DOHH2 (cell line): ENCODE results near the gene TEX2.

ENCODE experiments used
- EZH2phosphoT487 ChIP-seq: fragments of 200-600 bp; sonication (generic); IDR thresholded peaks from 2 replicates; pipeline ENCODE4 v1.6.1; 2017; ENCODE audit warnings: borderline replicate concordance, mild to moderate bottlenecking, antibody characterized with exemption, low read length, moderate library complexity, mixed read lengths
- TF ChIP-seq, protein P1 (sequence below): fragments of 200-600 bp; sonication (generic); IDR thresholded peaks from one replicate; pipeline ENCODE4 v1.5.1; 2014; ENCODE audit warnings: antibody characterized with exemption, mild to moderate bottlenecking, low read depth, low read length; ENCODE audit not compliant: poor library complexity, severe bottlenecking

GRCh38 chr17:64263000-64263766 lies at the start of gene TEX2:
- TF ChIP-seq, protein P1, sequence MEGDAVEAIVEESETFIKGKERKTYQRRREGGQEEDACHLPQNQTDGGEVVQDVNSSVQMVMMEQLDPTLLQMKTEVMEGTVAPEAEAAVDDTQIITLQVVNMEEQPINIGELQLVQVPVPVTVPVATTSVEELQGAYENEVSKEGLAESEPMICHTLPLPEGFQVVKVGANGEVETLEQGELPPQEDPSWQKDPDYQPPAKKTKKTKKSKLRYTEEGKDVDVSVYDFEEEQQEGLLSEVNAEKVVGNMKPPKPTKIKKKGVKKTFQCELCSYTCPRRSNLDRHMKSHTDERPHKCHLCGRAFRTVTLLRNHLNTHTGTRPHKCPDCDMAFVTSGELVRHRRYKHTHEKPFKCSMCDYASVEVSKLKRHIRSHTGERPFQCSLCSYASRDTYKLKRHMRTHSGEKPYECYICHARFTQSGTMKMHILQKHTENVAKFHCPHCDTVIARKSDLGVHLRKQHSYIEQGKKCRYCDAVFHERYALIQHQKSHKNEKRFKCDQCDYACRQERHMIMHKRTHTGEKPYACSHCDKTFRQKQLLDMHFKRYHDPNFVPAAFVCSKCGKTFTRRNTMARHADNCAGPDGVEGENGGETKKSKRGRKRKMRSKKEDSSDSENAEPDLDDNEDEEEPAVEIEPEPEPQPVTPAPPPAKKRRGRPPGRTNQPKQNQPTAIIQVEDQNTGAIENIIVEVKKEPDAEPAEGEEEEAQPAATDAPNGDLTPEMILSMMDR: no peak
- no peak for TF ChIP-seq EZH2phosphoT487
